ENCODE measurements around the gene ATP5MG.

Gene ATP5MG

DNA sequence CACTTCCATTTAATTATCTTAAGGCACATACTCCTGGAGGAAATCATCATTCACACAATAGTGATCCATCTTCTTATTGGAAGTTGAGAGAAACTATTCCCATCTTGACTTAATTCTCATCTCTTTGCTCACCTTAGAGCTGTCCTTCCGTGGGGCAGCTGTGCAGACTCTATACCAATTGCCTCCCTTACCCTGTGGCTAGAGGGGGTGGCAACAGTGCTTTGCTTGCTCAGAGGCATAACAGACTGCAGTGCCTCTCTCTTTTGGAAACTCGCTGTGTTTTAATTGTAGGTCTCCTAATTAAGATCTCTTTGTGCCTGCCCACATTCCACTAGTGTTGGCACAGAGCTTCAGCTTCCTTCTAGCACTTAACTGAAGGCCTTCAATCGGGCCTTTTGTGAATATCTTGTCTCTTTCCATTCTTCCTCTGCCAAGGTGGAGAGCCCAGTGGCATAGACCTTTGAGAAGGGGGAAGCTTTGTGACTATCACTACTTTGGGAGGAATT is 40.4 kb downstream of the ATP5MG start:
- TF ChIP-seq, protein P1, sequence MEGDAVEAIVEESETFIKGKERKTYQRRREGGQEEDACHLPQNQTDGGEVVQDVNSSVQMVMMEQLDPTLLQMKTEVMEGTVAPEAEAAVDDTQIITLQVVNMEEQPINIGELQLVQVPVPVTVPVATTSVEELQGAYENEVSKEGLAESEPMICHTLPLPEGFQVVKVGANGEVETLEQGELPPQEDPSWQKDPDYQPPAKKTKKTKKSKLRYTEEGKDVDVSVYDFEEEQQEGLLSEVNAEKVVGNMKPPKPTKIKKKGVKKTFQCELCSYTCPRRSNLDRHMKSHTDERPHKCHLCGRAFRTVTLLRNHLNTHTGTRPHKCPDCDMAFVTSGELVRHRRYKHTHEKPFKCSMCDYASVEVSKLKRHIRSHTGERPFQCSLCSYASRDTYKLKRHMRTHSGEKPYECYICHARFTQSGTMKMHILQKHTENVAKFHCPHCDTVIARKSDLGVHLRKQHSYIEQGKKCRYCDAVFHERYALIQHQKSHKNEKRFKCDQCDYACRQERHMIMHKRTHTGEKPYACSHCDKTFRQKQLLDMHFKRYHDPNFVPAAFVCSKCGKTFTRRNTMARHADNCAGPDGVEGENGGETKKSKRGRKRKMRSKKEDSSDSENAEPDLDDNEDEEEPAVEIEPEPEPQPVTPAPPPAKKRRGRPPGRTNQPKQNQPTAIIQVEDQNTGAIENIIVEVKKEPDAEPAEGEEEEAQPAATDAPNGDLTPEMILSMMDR (IDR thresholded peaks at IDR 0.05; ENCODE audit: insufficient read depth, low read length, missing control alignments) = no peak
- ChIA-PET CTCF (interaction anchor here (2.2 kb wide), 1 partner anchor 47 kb away, joined by 8 read pairs; no protein-coding TSS in a partner anchor), POLR2A (no interaction called here)
- DNase-seq (ENCODE audit: low read depth, low spot score) = no peak
- no peak overlapping the region for H3K4me3 ChIP-seq (ENCODE audit: low read depth, low read length)

DNA sequence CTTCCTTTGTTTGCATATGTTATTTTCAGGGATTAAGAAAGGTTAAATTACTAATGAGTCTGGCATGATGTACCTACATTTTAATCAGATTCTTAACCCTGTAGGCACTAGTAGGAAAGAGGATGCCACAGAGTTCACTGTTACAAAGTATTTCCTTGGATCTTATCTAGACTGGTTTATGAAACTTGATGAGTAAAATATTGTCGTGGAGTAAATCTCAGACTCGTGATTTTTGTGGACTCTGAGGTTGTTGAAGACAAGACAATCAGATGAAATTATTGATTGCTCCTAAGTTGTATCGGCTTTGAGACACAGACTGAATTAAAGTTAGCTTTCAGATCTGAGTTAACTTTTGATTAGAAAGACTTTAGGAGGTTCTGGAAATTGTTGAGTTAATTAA is 40.9 kb downstream of the ATP5MG start:
- TF ChIP-seq, protein P1 (IDR thresholded peaks at IDR 0.05; ENCODE audit: insufficient read depth, low read length, missing control alignments) = no peak
- ChIA-PET CTCF (interaction anchor here (2.2 kb wide), 1 partner anchor 46 kb away, joined by 8 read pairs; no protein-coding TSS in a partner anchor), POLR2A (no interaction called here)
- H3K4me3 ChIP-seq (ENCODE audit: low read depth, low read length) = no peak overlapping the region
- no peak for DNase-seq (ENCODE audit: low read depth, low spot score)

DNA sequence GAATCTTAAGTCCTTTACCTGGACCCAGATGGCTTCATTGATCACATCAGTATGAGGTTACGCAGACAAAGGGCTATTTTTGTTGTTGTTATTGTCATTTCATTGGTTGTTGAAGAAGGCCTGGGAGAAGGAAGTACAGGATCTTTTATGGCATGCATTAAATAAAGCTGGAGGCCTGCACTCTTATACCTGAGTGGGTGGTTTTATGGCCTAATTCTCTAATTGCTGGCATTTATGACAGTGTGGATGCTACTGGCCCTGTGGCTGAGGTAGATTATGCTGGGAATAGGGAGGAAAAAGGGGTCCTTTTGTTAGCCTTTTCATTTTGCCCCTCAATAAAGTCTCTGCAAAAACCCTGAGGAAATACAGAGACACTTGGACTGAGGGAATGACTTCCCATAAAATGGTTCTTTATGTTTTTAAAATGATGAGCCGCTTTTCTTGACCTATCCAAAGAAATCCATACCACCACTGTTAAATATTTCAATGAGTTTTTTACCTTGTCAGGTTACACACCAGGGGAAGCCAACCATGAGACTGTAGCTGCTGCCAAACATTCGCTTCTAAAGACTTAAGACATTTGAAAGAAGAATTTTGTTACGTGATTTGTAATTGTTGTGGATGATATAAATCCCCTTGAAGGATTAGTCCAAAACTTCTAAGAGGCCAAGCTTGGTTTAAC is 41.6 kb downstream of the ATP5MG start:
- no peak overlapping the region for H3K4me3 ChIP-seq (ENCODE audit: low read depth, low read length)
- DNase-seq (ENCODE audit: low read depth, low spot score) = no peak
- POLR2A ChIA-PET = no interaction called here
- TF ChIP-seq, protein P1 (IDR thresholded peaks at IDR 0.05; ENCODE audit: insufficient read depth, low read length, missing control alignments) = no peak
- CTCF ChIA-PET = interaction anchor here (0.8 to 2.2 kb wide), 2 partner anchors 18 to 45 kb away, joined by 3 to 8 read pairs; no protein-coding TSS in a partner anchor

DNA sequence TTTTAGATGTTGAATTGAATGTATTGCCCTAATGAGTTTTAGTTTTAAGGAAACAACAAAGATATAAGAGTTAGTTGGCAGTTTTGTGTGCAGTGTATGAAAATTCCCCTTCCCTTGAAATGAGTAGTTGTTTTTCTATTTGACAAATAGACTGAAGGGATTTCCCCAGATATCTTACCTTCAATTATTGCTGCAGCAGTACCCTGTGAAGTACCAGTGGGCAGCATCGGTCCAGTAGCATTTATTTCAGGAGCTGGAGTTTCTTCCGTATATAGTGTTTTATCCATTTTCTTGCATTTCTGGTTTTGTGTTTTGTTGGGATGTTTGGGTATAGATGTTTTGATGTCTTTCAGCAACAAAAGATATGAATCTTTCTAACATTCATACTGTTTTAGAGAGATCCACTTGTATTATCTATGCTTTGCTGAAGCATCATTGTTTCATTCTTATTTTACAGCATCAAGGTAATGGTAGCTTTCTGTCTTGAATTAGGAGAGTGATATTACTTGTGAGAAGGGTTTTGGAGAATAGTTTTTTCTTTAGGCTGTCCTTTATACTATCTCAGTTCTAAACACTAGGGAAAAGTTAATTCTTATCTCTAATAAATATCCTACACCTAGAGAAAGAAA is 42.3 kb downstream of the ATP5MG start:
- TF ChIP-seq, protein P1 (IDR thresholded peaks at IDR 0.05; ENCODE audit: insufficient read depth, low read length, missing control alignments) = no peak
- CTCF ChIA-PET = interaction anchor here (0.8 to 2.2 kb wide), 2 partner anchors 17 to 45 kb away, joined by 3 to 8 read pairs; no protein-coding TSS in a partner anchor
- no peak for DNase-seq (ENCODE audit: low read depth, low spot score)
- no peak overlapping the region for H3K4me3 ChIP-seq (ENCODE audit: low read depth, low read length)
- POLR2A ChIA-PET = no interaction called here

DNA sequence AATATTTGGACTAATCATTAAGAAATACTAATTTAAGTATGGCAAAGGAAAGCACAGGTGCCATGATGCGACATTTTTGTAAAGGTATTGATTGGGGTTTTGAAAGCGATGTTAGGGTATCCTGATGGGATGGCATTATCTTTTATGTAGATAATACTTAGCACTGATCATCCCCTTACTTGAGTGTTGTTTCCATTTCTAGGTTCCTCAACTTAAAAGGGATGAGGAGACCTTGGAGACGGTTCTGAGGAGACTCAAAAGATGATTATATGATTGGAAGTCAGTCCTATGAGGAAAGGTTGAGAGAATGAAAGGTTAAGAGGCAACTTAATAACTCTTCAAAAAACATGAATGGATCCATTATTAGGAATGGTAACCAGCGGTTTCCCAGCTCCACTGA is 46.0 kb downstream of the ATP5MG start:
- no peak for DNase-seq (ENCODE audit: low read depth, low spot score)
- no peak overlapping the region for H3K4me3 ChIP-seq (ENCODE audit: low read depth, low read length)
- TF ChIP-seq, protein P1 (IDR thresholded peaks at IDR 0.05; ENCODE audit: insufficient read depth, low read length, missing control alignments) = no peak
- CTCF ChIA-PET = interaction anchor here (1.0 to 1.4 kb wide), 3 partner anchors 8 to 41 kb away, joined by 4 to 6 read pairs (median 4); no protein-coding TSS in a partner anchor
- POLR2A ChIA-PET = interaction anchor here (1.5 kb wide), 1 partner anchor 10 kb away, joined by 3 read pairs; no protein-coding TSS in a partner anchor

DNA sequence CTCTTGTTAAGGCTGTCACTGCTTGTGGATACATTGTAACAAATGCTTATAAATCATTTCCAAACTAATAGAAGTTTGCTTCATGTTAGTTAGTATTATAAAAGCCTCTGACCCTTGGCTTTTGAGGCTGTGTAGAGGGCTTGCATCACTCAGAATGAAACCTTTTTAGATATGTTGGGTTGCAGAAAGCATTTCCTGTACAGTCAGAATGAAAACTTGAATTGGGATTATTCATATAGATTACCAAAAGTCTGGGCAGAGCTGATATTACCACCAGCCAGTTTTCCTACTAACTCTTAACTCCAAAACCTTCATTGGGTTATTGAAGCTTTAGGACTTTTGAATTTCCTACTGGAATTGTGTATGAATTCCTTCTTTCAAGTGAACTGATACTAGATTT is 46.9 kb downstream of the ATP5MG start:
- CTCF ChIA-PET = interaction anchor here (0.6 to 1.4 kb wide), 5 partner anchors 9 to 147 kb away, joined by 3 to 6 read pairs (median 4); no protein-coding TSS in a partner anchor
- TF ChIP-seq, protein P1 (IDR thresholded peaks at IDR 0.05; ENCODE audit: insufficient read depth, low read length, missing control alignments) = no peak

More for the DNA sequence above, 46.9 kb downstream of the ATP5MG start:
- no peak for DNase-seq (ENCODE audit: low read depth, low spot score)
- no peak overlapping the region for H3K4me3 ChIP-seq (ENCODE audit: low read depth, low read length)
- POLR2A ChIA-PET = interaction anchor here (1.5 kb wide), 1 partner anchor 10 kb away, joined by 3 read pairs; no protein-coding TSS in a partner anchor

Data from AG04449 (cell line).